H1 (cell line): Measurements from ENCODE around the gene NHEJ1. TPM values are rescaled to one million over a fixed set of nuclear protein-coding genes. Genes with fewer than 3 reads are reported as not detected.

Source experiments
- CEBPB ChIP-seq: IDR thresholded peaks from 2 replicates; pipeline ENCODE4 v1.6.1; 2012; ENCODE audit warnings: low read depth, low read length
- CTCF ChIP-seq, 3 experiments: IDR thresholded peaks; 1 replicate in 2 of 3; 2 replicates in 1 of 3; pipeline versions ENCODE4 v1.5.1 to v1.6.1; 2011; ENCODE audit warnings: low read length in 3 of 3, mild to moderate bottlenecking in 3 of 3, inconsistent platforms in 2 of 3, low read depth in 1 of 3, moderate library complexity in 1 of 3; ENCODE audit not compliant: insufficient read depth in 1 of 3; ENCODE audit errors: control extremely low read depth in 1 of 3
- SRF ChIP-seq: IDR thresholded peaks from 2 replicates; pipeline ENCODE4 v1.6.1; 2011; ENCODE audit warnings: mild to moderate bottlenecking, low read depth, low read length, moderate library complexity
- YY1 ChIP-seq: IDR thresholded peaks from 2 replicates; pipeline ENCODE4 v1.6.1; 2011; ENCODE audit warnings: low read depth, mild to moderate bottlenecking, low read length
- polyA plus RNA-seq, 7 experiments: library from polyadenylated mRNA; depleted of rRNA in 3 of 7; stranded (reverse) in 5 of 7; unstranded in 2 of 7; fragments of >200 nt in 5 of 7; fragments of 200-250 nt in 2 of 7; gene quantifications; 1 replicate in 5 of 7; 2 replicates in 1 of 7; 4 replicates in 1 of 7; pipeline versions ENCODE4 v1.2.1 to v1.2.3, GENCODE V29; 2011 to 2013; ENCODE audit warnings: missing spikeins in 2 of 7, mixed read lengths in 2 of 7
- total RNA-seq: library from RNA; stranded (reverse); fragmentation: NEBNext Ultra II Directional; extraction: Animal tissue kit (Norgen Biotek cat#: 25700); gene quantifications from 2 replicates; pipeline ENCODE4 v1.2.1, GENCODE V29; 2021

The NHEJ1 gene
- total and polyA plus RNA-seq, 2 of the 8 experiments (the other 6 are each of a cell fraction or from before 2014, with no cell fraction given) = 22.7 to 24.1 TPM

GRCh38 chr2:219112651-219113338 is 47.8 kb downstream of the NHEJ1 start (continued):
- no peak for TF ChIP-seq SRF
- no peak for TF ChIP-seq CEBPB
- TF ChIP-seq CTCF (IDR thresholded peaks at IDR 0.05; ENCODE audit: control extremely low read depth in 1 of 3, insufficient read depth in 1 of 3, low read depth in 1 of 3, low read length in 3 of 3) = no peak
- TF ChIP-seq YY1 = no peak
